ENCODE measurements around the gene CNTRL.
"Not testable (repeated sequence)": the region's sequence is repeated elsewhere in the genome, so short reads cannot be mapped to it uniquely, and the experiment has no call there.

CNTRL gene

GRCh38 chr9:121074370-121075250 is at the start of gene CNTRL:
Gene CNTRL (plus strand): TSS chr9:121074955. CDS start chr9:121088327, 13,372 bp downstream.
- peak within 1 kb of the TSS; percentile 72 to 94 (median 87) for H3K4me3 ChIP-seq (ENCODE audit: low read depth in 1 of 5, low read length in 5 of 5)
- H3K27ac ChIP-seq (ENCODE audit: low read depth, low read length): peak within 1 kb of the TSS; percentile 70
- no peaks in the 10 kb centered on the region for H3K9me3 ChIP-seq (ENCODE audit: control insufficient read depth in 5 of 5, low read length in 5 of 5)
- peaks cover 0 to 38% (median 29%) of the 10 kb centered on the region in 5 donors for H3K4me1 ChIP-seq (ENCODE audit: control insufficient read depth in 5 of 5, insufficient read depth in 5 of 5, low read length in 5 of 5)
- H3K27me3 ChIP-seq (ENCODE audit: control insufficient read depth in 5 of 5, insufficient read depth in 4 of 5, low read length in 5 of 5): no peaks in the 10 kb centered on the region
- no peaks in the 10 kb centered on the region for H3K36me3 ChIP-seq (ENCODE audit: control insufficient read depth in 5 of 5, insufficient read depth in 5 of 5, low read length in 5 of 5)
- peak within 1 kb of the TSS in 4 of 5 donors; percentile 56 to 83 (median 68) for H3K9ac ChIP-seq (ENCODE audit: low read length in 5 of 5)

- Histone ChIP-seq H3K9ac (ENCODE audit: low read length in 5 of 5) (no peak overlapping the region), H3K27me3 (ENCODE audit: control insufficient read depth in 5 of 5, insufficient read depth in 4 of 5, low read length in 5 of 5) (no peaks in the 10 kb centered on the region), H3K9me3 (ENCODE audit: control insufficient read depth in 5 of 5, low read length in 5 of 5) (no peaks in the 10 kb centered on the region), H3K27ac (ENCODE audit: low read depth, low read length) (no peak overlapping the region), H3K36me3 (ENCODE audit: control insufficient read depth in 5 of 5, insufficient read depth in 5 of 5, low read length in 5 of 5) (peaks cover 0 to 11% (median 0%) of the 10 kb centered on the region in 5 donors), H3K4me1 (ENCODE audit: control insufficient read depth in 5 of 5, insufficient read depth in 5 of 5, low read length in 5 of 5) (no peaks in the 10 kb centered on the region), H3K4me3 (ENCODE audit: low read depth in 1 of 5, low read length in 5 of 5) (no peak overlapping the region)
These were observed 48.5 kb upstream of the CNTRL start for GRCh38 chr9:121026260-121026691.

GRCh38 chr9:121026768-121027167 is 48.0 kb upstream of the CNTRL start:
- Histone ChIP-seq H3K9me3 (ENCODE audit: control insufficient read depth in 5 of 5, low read length in 5 of 5) (no peaks in the 10 kb centered on the region), H3K27ac (ENCODE audit: low read depth, low read length) (no peak overlapping the region), H3K36me3 (ENCODE audit: control insufficient read depth in 5 of 5, insufficient read depth in 5 of 5, low read length in 5 of 5) (peaks cover 0 to 11% (median 0%) of the 10 kb centered on the region in 5 donors), H3K4me3 (ENCODE audit: low read depth in 1 of 5, low read length in 5 of 5) (no peak overlapping the region), H3K4me1 (ENCODE audit: control insufficient read depth in 5 of 5, insufficient read depth in 5 of 5, low read length in 5 of 5) (no peaks in the 10 kb centered on the region), H3K27me3 (ENCODE audit: control insufficient read depth in 5 of 5, insufficient read depth in 4 of 5, low read length in 5 of 5) (no peaks in the 10 kb centered on the region), H3K9ac (ENCODE audit: low read length in 5 of 5) (no peak overlapping the region)

DNA sequence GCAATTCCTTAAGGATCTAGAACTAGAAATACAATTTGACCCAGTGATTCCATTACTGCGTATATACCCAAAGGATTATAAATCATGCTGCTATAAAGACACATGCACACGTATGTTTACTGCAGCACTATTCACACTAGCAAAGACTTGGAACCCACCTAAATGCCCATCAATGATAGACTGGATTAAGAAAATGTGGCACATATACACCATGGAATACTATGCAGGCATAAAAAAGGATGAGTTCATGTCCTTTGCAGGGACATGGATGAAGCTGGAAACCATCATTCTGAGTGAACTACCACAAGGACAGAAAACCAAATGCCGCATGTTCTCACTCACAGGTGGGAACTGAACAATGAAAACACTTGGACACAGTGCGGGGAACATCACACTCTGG is 46.5 kb upstream of the CNTRL start:
- H3K4me1 ChIP-seq (ENCODE audit: control insufficient read depth in 5 of 5, insufficient read depth in 5 of 5, low read length in 5 of 5); H3K9me3 ChIP-seq (ENCODE audit: control insufficient read depth in 5 of 5, low read length in 5 of 5); H3K9ac ChIP-seq (ENCODE audit: low read length in 5 of 5); H3K27me3 ChIP-seq (ENCODE audit: control insufficient read depth in 5 of 5, insufficient read depth in 4 of 5, low read length in 5 of 5); H3K27ac ChIP-seq (ENCODE audit: low read depth, low read length); H3K4me3 ChIP-seq (ENCODE audit: low read depth in 1 of 5, low read length in 5 of 5): not testable (repeated sequence)
- H3K36me3 ChIP-seq (ENCODE audit: control insufficient read depth in 5 of 5, insufficient read depth in 5 of 5, low read length in 5 of 5): peaks cover 0 to 11% (median 0%) of the 10 kb centered on the region in 5 donors

DNA sequence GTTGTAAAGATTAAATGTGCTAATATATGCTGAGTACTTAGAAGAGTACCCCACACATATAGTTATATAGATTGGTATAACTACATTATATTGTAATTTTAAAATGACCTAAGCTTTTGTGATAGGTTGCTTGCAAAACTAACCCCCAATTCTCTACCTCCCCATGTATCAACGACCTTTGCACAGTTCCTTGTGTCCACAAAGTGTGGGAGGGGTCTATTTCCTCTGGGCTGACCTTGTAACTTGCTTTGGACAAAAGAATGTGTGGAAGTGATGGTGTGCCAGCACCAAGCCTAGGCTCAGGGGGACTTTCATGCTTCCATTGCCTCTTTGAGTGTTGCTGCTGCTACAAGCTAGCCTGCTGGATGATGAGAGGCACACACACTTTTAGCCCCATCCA is 45.3 kb upstream of the CNTRL start:
- Histone ChIP-seq H3K36me3 (ENCODE audit: control insufficient read depth in 5 of 5, insufficient read depth in 5 of 5, low read length in 5 of 5) (peaks cover 0 to 14% (median 0%) of the 10 kb centered on the region in 5 donors), H3K9me3 (ENCODE audit: control insufficient read depth in 5 of 5, low read length in 5 of 5) (no peaks in the 10 kb centered on the region), H3K4me3 (ENCODE audit: low read depth in 1 of 5, low read length in 5 of 5) (no peak overlapping the region), H3K27ac (ENCODE audit: low read depth, low read length) (no peak overlapping the region), H3K9ac (ENCODE audit: low read length in 5 of 5) (no peak overlapping the region), H3K4me1 (ENCODE audit: control insufficient read depth in 5 of 5, insufficient read depth in 5 of 5, low read length in 5 of 5) (no peaks in the 10 kb centered on the region), H3K27me3 (ENCODE audit: control insufficient read depth in 5 of 5, insufficient read depth in 4 of 5, low read length in 5 of 5) (no peaks in the 10 kb centered on the region)

DNA sequence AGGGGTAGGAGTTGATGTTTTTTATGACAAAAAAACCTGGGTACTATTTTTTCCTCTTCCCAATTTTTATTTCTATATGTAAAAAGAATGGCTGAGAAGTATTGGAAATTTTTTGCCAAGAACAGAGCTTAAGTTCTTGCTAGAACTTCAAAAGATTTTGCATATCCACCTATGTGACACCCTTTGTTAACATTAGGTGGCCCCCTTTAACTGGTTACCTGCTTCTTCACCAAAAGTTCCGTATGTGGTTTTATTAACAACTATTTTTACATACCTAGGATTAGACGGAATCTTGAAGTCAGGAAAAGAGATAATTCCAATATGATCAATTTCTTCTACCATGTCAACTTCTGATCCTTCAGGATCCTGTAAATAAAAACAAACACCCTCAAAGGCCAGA is 40.2 kb upstream of the CNTRL start:
- H3K4me3 ChIP-seq (ENCODE audit: low read depth in 1 of 5, low read length in 5 of 5): no peak overlapping the region
- no peaks in the 10 kb centered on the region for H3K4me1 ChIP-seq (ENCODE audit: control insufficient read depth in 5 of 5, insufficient read depth in 5 of 5, low read length in 5 of 5)
- no peaks in the 10 kb centered on the region for H3K27me3 ChIP-seq (ENCODE audit: control insufficient read depth in 5 of 5, insufficient read depth in 4 of 5, low read length in 5 of 5)
- no peak overlapping the region for H3K27ac ChIP-seq (ENCODE audit: low read depth, low read length)
- no peak overlapping the region for H3K9ac ChIP-seq (ENCODE audit: low read length in 5 of 5)
- H3K9me3 ChIP-seq (ENCODE audit: control insufficient read depth in 5 of 5, low read length in 5 of 5): no peaks in the 10 kb centered on the region
- peaks cover 0 to 13% (median 0%) of the 10 kb centered on the region in 5 donors for H3K36me3 ChIP-seq (ENCODE audit: control insufficient read depth in 5 of 5, insufficient read depth in 5 of 5, low read length in 5 of 5)

- H3K27ac ChIP-seq (ENCODE audit: low read depth, low read length); H3K9me3 ChIP-seq (ENCODE audit: control insufficient read depth in 5 of 5, low read length in 5 of 5); H3K27me3 ChIP-seq (ENCODE audit: control insufficient read depth in 5 of 5, insufficient read depth in 4 of 5, low read length in 5 of 5); H3K4me1 ChIP-seq (ENCODE audit: control insufficient read depth in 5 of 5, insufficient read depth in 5 of 5, low read length in 5 of 5); H3K36me3 ChIP-seq (ENCODE audit: control insufficient read depth in 5 of 5, insufficient read depth in 5 of 5, low read length in 5 of 5); H3K9ac ChIP-seq (ENCODE audit: low read length in 5 of 5); H3K4me3 ChIP-seq (ENCODE audit: low read depth in 1 of 5, low read length in 5 of 5): not testable (repeated sequence)
These were observed 39.0 kb upstream of the CNTRL start for GRCh38 chr9:121035717-121036116.

- Histone ChIP-seq H3K9me3 (ENCODE audit: control insufficient read depth in 5 of 5, low read length in 5 of 5) (no peaks in the 10 kb centered on the region), H3K4me3 (ENCODE audit: low read depth in 1 of 5, low read length in 5 of 5) (no peak overlapping the region), H3K36me3 (ENCODE audit: control insufficient read depth in 5 of 5, insufficient read depth in 5 of 5, low read length in 5 of 5) (peaks cover 0 to 9% (median 0%) of the 10 kb centered on the region in 5 donors), H3K4me1 (ENCODE audit: control insufficient read depth in 5 of 5, insufficient read depth in 5 of 5, low read length in 5 of 5) (no peaks in the 10 kb centered on the region), H3K27ac (ENCODE audit: low read depth, low read length) (no peak overlapping the region), H3K9ac (ENCODE audit: low read length in 5 of 5) (no peak overlapping the region), H3K27me3 (ENCODE audit: control insufficient read depth in 5 of 5, insufficient read depth in 4 of 5, low read length in 5 of 5) (no peaks in the 10 kb centered on the region)
These were observed 36.4 kb upstream of the CNTRL start for GRCh38 chr9:121038362-121038761.

- Histone ChIP-seq H3K27me3 (ENCODE audit: control insufficient read depth in 5 of 5, insufficient read depth in 4 of 5, low read length in 5 of 5) (no peaks in the 10 kb centered on the region), H3K4me1 (ENCODE audit: control insufficient read depth in 5 of 5, insufficient read depth in 5 of 5, low read length in 5 of 5) (no peaks in the 10 kb centered on the region), H3K9me3 (ENCODE audit: control insufficient read depth in 5 of 5, low read length in 5 of 5) (no peaks in the 10 kb centered on the region), H3K9ac (ENCODE audit: low read length in 5 of 5) (no peak overlapping the region), H3K4me3 (ENCODE audit: low read depth in 1 of 5, low read length in 5 of 5) (no peak overlapping the region), H3K27ac (ENCODE audit: low read depth, low read length) (no peak overlapping the region), H3K36me3 (ENCODE audit: control insufficient read depth in 5 of 5, insufficient read depth in 5 of 5, low read length in 5 of 5) (peaks cover 0 to 9% (median 0%) of the 10 kb centered on the region in 5 donors)
These were observed 36.0 kb upstream of the CNTRL start for GRCh38 chr9:121038804-121039203.

DNA sequence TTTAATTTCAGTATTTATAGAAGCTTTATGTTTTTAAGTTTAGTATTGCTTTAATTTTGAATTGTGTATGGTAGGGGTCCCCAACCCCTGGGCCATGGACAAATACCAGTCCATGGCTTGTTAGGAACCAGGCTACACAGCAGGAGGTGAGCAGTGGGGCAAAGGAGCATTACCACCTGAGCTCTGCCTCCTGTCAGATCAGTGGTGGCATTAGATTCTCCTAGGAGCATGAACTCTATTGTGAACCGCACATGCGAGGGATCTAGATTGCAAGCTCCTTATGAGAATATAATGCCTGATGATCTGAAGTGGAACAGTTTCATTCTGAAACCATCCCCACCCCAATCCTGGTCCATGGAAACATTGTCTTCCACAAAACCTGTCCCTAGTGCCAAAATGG is 26.6 kb upstream of the CNTRL start:
- no peak overlapping the region for H3K27ac ChIP-seq (ENCODE audit: low read depth, low read length)
- no peaks in the 10 kb centered on the region for H3K27me3 ChIP-seq (ENCODE audit: control insufficient read depth in 5 of 5, insufficient read depth in 4 of 5, low read length in 5 of 5)
- no peak overlapping the region for H3K9ac ChIP-seq (ENCODE audit: low read length in 5 of 5)
- no peaks in the 10 kb centered on the region for H3K9me3 ChIP-seq (ENCODE audit: control insufficient read depth in 5 of 5, low read length in 5 of 5)
- H3K36me3 ChIP-seq (ENCODE audit: control insufficient read depth in 5 of 5, insufficient read depth in 5 of 5, low read length in 5 of 5): no peaks in the 10 kb centered on the region
- H3K4me3 ChIP-seq (ENCODE audit: low read depth in 1 of 5, low read length in 5 of 5): no peak overlapping the region
- H3K4me1 ChIP-seq (ENCODE audit: control insufficient read depth in 5 of 5, insufficient read depth in 5 of 5, low read length in 5 of 5): no peaks in the 10 kb centered on the region
